NCI-H82 treated with DMSO at 0.1 percent for 48 hours (cell line): ENCODE results near the gene PCDHGA7.
"Not testable (repeated sequence)": the region's sequence is repeated elsewhere in the genome, so short reads cannot be mapped to it uniquely, and the experiment has no call there.

Experiments
- DNase-seq: peaks from one replicate; lab custom pipeline; 2025; ENCODE audit not compliant: unreplicated experiment; lab: John Stamatoyannopoulos, UW

The PCDHGA7 gene

DNA sequence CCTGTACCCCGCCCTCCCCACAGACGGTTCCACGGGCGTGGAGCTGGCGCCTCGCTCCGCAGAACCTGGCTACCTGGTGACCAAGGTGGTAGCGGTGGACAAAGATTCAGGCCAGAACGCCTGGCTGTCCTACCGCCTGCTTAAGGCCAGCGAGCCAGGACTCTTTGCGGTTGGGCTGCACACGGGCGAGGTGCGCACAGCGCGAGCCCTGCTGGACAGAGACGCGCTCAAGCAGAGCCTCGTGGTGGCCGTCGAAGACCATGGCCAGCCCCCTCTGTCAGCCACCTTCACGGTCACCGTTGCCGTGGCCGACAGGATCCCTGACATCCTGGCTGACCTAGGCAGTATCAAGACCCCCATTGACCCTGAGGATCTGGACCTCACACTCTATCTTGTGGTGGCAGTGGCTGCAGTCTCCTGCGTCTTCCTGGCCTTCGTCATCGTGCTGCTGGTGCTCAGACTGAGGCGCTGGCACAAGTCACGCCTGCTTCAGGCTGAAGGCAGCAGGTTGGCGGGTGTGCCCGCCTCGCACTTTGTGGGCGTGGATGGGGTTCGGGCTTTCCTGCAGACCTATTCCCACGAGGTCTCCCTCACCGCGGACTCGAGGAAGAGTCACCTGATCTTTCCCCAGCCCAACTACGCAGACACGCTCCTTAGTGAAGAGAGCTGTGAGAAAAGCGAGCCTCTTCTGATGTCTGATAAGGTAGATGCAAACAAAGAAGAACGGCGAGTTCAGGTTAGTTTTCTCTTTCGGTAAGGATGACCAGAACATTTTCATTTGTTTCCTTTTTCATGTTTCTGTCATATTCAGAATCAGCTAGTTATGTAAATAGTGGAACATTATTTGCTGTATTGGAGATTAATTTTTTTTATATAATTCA is 16.3 kb upstream of the PCDHGA7 start:
- no peak for DNase-seq

DNA sequence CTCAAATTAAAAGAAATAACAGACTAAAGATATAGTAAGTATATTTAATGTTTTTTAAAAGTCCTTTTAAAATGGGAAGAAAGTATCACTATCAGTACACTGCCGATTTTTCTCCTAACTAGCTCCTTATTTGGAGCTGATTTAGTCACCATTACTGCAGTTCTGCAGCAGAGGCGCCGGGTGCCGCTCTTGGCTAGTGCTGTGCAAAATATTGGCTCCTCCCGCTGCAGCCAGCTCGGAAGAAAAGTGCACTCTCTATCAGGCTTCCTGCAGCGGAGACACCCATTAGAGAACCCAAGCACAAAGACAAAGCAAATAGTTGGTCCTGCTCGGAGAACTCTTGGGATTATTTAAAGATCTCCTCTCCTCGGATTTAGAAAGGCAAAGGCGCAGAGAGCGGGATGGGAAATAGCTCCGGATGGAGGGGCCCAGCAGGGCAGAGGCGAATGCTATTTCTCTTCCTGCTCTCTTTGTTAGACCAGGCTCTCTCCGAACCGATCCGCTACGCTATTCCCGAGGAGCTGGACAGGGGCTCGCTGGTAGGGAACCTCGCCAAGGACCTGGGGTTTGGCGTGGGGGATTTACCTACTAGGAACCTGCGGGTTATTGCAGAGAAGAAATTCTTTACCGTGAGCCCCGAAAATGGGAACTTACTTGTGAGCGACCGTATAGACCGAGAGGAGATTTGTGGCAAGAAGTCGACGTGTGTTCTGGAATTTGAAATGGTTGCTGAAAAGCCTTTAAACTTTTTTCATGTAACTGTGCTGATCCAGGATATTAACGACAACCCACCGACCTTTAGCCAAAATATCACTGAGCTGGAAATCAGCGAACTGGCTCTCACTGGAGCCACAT is 12.3 kb upstream of the PCDHGA7 start, which contains the start of gene PCDHGB3:
Gene PCDHGB3, plus strand, starts transcription at position 249 of the 855 bp plus-strand sequence. Its CDS starts 153 bp downstream, at position 402.
- no peak for DNase-seq

DNA sequence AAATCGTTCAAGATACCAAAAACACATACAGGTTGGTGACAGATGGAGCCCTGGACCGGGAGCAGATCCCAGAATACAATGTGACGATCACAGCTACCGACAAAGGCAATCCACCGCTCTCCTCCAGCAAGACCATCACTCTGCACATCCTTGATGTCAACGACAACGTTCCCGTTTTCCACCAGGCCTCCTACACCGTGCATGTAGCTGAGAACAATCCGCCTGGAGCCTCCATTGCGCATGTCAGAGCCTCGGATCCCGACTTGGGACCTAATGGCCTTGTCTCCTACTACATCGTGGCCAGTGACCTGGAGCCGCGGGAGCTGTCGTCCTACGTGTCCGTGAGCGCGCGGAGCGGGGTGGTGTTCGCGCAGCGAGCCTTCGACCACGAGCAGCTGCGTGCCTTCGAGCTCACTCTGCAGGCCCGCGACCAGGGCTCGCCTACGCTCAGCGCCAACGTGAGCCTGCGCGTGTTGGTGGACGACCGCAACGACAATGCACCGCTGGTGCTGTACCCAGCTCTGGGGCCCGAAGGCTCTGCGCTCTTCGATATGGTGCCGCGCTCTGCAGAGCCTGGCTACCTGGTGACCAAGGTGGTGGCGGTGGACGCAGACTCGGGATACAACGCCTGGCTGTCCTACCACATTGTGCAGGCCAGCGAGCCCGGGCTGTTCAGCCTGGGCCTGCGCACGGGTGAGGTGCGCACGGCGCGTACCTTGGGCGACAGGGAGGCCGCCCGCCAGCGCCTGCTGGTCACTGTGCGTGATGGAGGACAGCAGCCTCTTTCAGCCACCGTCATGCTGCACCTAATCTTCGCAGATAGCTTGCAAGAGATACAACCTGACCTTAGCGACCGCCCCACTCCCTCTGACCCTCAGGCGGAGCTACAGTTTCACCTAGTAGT is 10.7 kb upstream of the PCDHGA7 start:
- DNase-seq, result no peak

GRCh38 chr5:141373673-141374317 is 8.7 kb upstream of the PCDHGA7 start, which contains the start of gene PCDHGA6:
Gene PCDHGA6, plus strand, starts transcription at chr5:141373891. Its CDS starts 193 bp downstream, at chr5:141374084.
- DNase-seq, result no peak

GRCh38 chr5:141374627-141375026 is 7.9 kb upstream of the PCDHGA7 start:
- DNase-seq, result no peak

- DNase-seq, result not testable (repeated sequence)
Observed at GRCh38 chr5:141375444-141376155, 6.9 kb upstream of the PCDHGA7 start.

- no peak for DNase-seq
Observed at GRCh38 chr5:141383345-141383744, 803 bp downstream of the PCDHGA7 start.

GRCh38 chr5:141384471-141385267 is 2.1 kb downstream of the PCDHGA7 start:
- DNase-seq, result no peak

DNA sequence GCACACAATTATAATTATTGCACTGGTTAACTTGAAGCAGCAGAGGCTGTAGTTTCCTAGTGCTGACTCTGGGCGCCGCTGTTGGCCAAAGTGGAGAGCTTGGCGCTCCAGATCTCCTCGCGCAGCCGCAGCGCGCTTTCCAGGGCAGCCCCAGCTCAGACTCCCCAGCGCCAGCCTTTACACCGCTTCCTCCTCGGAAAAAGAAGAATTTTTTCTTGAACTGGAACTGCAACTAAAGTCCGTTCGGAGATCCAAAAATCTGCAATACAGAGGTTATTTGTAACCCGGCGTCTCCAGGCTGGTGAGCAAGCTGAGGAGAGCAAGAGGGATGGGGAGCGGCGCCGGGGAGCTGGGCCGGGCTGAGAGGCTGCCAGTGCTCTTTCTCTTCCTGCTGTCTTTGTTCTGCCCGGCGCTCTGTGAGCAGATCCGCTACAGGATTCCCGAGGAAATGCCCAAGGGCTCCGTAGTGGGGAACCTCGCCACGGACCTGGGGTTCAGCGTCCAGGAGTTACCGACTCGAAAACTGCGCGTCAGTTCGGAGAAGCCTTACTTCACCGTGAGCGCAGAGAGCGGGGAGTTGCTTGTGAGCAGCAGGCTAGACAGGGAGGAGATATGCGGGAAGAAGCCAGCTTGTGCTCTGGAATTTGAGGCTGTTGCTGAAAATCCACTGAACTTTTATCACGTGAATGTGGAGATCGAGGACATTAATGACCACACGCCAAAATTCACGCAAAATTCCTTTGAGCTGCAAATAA is 5.2 kb downstream of the PCDHGA7 start, which contains the start of gene PCDHGB4:
Gene PCDHGB4, plus strand, starts transcription at position 142 of the 755 bp plus-strand sequence. Its CDS starts 187 bp downstream, at position 329.
- DNase-seq, result not testable (repeated sequence)

DNA sequence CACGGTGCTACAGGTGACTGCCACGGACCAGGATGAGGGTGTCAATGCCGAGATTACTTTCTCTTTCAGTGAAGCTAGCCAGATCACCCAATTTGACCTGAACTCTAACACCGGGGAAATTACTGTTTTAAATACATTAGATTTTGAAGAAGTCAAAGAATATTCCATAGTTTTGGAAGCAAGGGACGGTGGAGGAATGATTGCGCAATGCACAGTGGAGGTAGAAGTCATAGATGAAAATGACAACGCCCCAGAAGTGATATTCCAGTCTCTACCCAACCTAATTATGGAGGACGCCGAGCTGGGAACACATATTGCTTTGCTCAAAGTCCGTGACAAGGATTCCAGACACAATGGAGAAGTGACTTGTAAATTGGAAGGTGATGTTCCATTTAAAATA is 6.1 kb downstream of the PCDHGA7 start:
- DNase-seq, result no peak

DNA sequence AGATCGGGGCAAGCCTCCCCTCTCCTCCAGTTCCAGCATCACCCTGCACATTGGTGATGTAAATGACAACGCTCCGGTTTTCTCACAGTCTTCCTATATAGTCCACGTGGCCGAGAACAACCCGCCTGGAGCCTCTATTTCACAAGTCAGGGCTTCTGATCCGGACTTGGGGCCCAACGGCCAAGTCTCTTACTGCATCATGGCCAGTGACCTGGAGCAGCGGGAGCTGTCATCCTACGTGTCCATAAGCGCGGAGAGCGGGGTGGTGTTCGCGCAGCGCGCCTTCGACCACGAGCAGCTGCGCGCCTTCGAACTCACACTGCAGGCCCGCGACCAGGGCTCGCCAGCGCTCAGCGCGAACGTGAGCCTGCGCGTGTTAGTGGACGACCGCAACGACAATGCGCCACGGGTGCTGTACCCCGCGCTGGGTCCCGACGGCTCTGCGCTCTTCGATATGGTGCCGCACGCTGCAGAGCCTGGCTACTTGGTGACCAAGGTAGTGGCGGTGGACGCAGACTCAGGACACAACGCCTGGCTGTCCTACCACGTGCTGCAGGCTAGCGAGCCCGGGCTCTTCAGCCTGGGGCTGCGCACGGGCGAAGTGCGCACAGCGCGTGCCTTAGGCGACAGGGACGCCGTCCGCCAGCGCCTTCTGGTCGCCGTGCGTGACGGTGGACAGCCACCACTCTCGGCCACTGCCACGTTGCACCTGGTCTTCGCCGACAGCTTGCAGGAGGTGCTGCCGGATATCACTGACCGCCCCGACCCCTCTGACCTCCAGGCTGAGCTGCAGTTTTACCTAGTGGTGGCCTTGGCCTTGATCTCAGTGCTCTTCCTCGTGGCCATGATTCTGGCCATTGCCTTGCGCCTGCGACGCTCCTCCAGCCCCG is 6.9 kb downstream of the PCDHGA7 start:
- no peak for DNase-seq

- DNase-seq, result no peak
Observed at GRCh38 chr5:141392429-141393198, 10.1 kb downstream of the PCDHGA7 start, which contains the start of gene PCDHGA8. Gene PCDHGA8, plus strand, starts transcription at chr5:141392633. Its CDS starts 181 bp downstream, at chr5:141392814.

DNA sequence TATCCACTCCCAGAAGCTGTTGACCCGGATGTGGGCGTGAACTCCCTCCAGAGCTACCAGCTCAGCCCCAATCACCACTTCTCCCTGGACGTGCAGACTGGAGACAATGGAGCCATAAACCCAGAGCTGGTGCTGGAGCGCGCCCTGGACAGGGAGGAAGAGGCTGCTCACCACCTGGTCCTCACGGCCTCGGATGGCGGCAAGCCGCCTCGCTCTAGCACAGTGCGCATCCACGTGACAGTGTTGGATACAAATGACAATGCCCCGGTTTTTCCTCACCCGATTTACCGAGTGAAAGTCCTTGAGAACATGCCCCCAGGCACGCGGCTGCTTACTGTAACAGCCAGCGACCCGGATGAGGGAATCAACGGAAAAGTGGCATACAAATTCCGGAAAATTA is 10.7 kb downstream of the PCDHGA7 start:
- DNase-seq, result no peak

GRCh38 chr5:141394401-141395187 is 12.1 kb downstream of the PCDHGA7 start:
- DNase-seq, result not testable (repeated sequence)
